HEK293 (cell line): ENCODE measurements around the gene ZSWIM2.
A peak's percentile ranks its signal among the peaks of the same experiment; 100 is the strongest.

Source experiments
- CTCF ChIA-PET: fragments of 350-600 bp; formaldehyde crosslinking; extraction: SDS; loops from one replicate; lab custom pipeline; 2021; ENCODE audit warnings: antibody characterized with exemption; lab: Yijun Ruan, JAX
- POLR2A ChIA-PET: fragments of 300-600 bp; formaldehyde crosslinking; extraction: SDS; loops from one replicate; lab custom pipeline; 2020; ENCODE audit warnings: antibody characterized with exemption, inconsistent platforms; lab: Yijun Ruan, JAX
- H3K27ac ChIP-seq: fragments of 200-500 bp; sonication (Bioruptor generic); 2 replicates; pipeline ENCODE4 v1.5.1; 2014; ENCODE audit warnings: low read depth, low read length, control low read depth, inconsistent platforms; ENCODE audit errors: extremely low read depth
- H3K36me3 ChIP-seq, 2 experiments: fragments of 200-500 bp in 1 of 2; sonication (Bioruptor generic) in 1 of 2; 1 replicate in 1 of 2; 2 replicates in 1 of 2; pipeline ENCODE4 v1.5.1; 2014 to 2017; ENCODE audit warnings: inconsistent platforms in 2 of 2, low read length in 2 of 2; ENCODE audit not compliant: control insufficient read depth in 2 of 2, insufficient read depth in 1 of 2
- H3K4me1 ChIP-seq: fragments of 200-500 bp; sonication (Bioruptor generic); 2 replicates; pipeline ENCODE4 v1.5.1; 2014; ENCODE audit warnings: mild to moderate bottlenecking, low read length, inconsistent platforms; ENCODE audit not compliant: control insufficient read depth, insufficient read depth
- H3K4me3 ChIP-seq: 2 replicates; pipeline ENCODE4 v1.5.1; 2011; ENCODE audit warnings: low read depth, mild to moderate bottlenecking, control low read depth, low read length, moderate library complexity
- H3K9me3 ChIP-seq: fragments of 200-500 bp; sonication (Bioruptor generic); 2 replicates; pipeline ENCODE4 v1.5.1; 2014; ENCODE audit warnings: low read depth, low read length, inconsistent platforms; ENCODE audit not compliant: control insufficient read depth, insufficient read depth
- ATF2 ChIP-seq: fragments of 450-650 bp; formaldehyde crosslinking; IDR thresholded peaks from 2 replicates; pipeline ENCODE4 v1.5.1; 2016; ENCODE audit warnings: missing biosample characterization, missing genetic modification characterization, low read depth
- GFI1B ChIP-seq: fragments of 450-650 bp; formaldehyde crosslinking; IDR thresholded peaks from 2 replicates; pipeline ENCODE4 v1.5.1; 2016; ENCODE audit warnings: missing biosample characterization, missing genetic modification characterization
- GLIS1 ChIP-seq: fragments of 450-650 bp; formaldehyde crosslinking; IDR thresholded peaks from 2 replicates; pipeline ENCODE4 v1.5.1; 2016; ENCODE audit warnings: missing biosample characterization, missing genetic modification characterization
- HOXA7 ChIP-seq: sonication (generic); formaldehyde crosslinking; IDR thresholded peaks from 2 replicates; pipeline ENCODE4 v1.8.1; 2022; ENCODE audit warnings: missing genetic modification reagents, borderline replicate concordance
- SCRT1 ChIP-seq: fragments of 450-650 bp; formaldehyde crosslinking; IDR thresholded peaks from 2 replicates; pipeline ENCODE4 v1.5.1; 2016; ENCODE audit warnings: missing biosample characterization, missing genetic modification characterization, borderline replicate concordance
- SETDB1 ChIP-seq: IDR thresholded peaks from one replicate; pipeline ENCODE4 v1.6.1; 2017; ENCODE audit warnings: mild to moderate bottlenecking, low read length, moderate library complexity, mixed read lengths; ENCODE audit not compliant: insufficient read length
- SP7 ChIP-seq: fragments of 450-650 bp; formaldehyde crosslinking; IDR thresholded peaks from 2 replicates; pipeline ENCODE4 v1.5.1; 2016; ENCODE audit warnings: missing biosample characterization, missing genetic modification characterization
- WT1 ChIP-seq: fragments of 450-650 bp; formaldehyde crosslinking; IDR thresholded peaks from 2 replicates; pipeline ENCODE4 v1.5.1; 2016; ENCODE audit warnings: missing biosample characterization, missing genetic modification characterization
- ZBTB17 ChIP-seq: fragments of 450-650 bp; formaldehyde crosslinking; IDR thresholded peaks from 2 replicates; pipeline ENCODE4 v1.5.1; 2016; ENCODE audit warnings: missing biosample characterization, missing genetic modification characterization
- ZFP3 ChIP-seq: fragments of 450-650 bp; formaldehyde crosslinking; IDR thresholded peaks from 2 replicates; pipeline ENCODE4 v1.5.1; 2016; ENCODE audit warnings: low read depth, missing biosample characterization, missing genetic modification characterization
- ZFP69B ChIP-seq: fragments of 450-650 bp; formaldehyde crosslinking; IDR thresholded peaks from 2 replicates; pipeline ENCODE4 v1.5.1; 2016; ENCODE audit warnings: missing biosample characterization, missing genetic modification characterization
- ZNF10 ChIP-seq: fragments of 450-650 bp; formaldehyde crosslinking; IDR thresholded peaks from 2 replicates; pipeline ENCODE4 v1.5.1; 2017; ENCODE audit warnings: missing biosample characterization, missing genetic modification characterization
- ZNF132 ChIP-seq: fragments of 450-650 bp; formaldehyde crosslinking; IDR thresholded peaks from 2 replicates; pipeline ENCODE4 v1.5.1; 2017; ENCODE audit warnings: missing biosample characterization, missing genetic modification characterization, borderline replicate concordance
- ZNF18 ChIP-seq: fragments of 450-650 bp; formaldehyde crosslinking; IDR thresholded peaks from 2 replicates; pipeline ENCODE4 v1.5.1; 2016; ENCODE audit warnings: missing biosample characterization, missing genetic modification characterization
- ZNF280D ChIP-seq: fragments of 450-650 bp; formaldehyde crosslinking; IDR thresholded peaks from 2 replicates; pipeline ENCODE4 v1.5.1; 2016; ENCODE audit warnings: missing biosample characterization, missing genetic modification characterization
- ZNF341 ChIP-seq: fragments of 450-650 bp; formaldehyde crosslinking; IDR thresholded peaks from 2 replicates; pipeline ENCODE4; 2016; ENCODE audit warnings: low read depth, missing biosample characterization, missing genetic modification characterization
- ZNF354C ChIP-seq: fragments of 450-650 bp; formaldehyde crosslinking; IDR thresholded peaks from 2 replicates; pipeline ENCODE4 v1.5.1; 2016; ENCODE audit warnings: missing biosample characterization, missing genetic modification characterization, low read depth, borderline replicate concordance
- ZNF521 ChIP-seq: fragments of 450-650 bp; formaldehyde crosslinking; IDR thresholded peaks from 2 replicates; pipeline ENCODE4 v1.5.1; 2017; ENCODE audit warnings: missing biosample characterization, mild to moderate bottlenecking, missing genetic modification characterization
- ZNF548 ChIP-seq: fragments of 450-650 bp; formaldehyde crosslinking; IDR thresholded peaks from 2 replicates; pipeline ENCODE4 v1.5.1; 2016; ENCODE audit warnings: missing biosample characterization, missing genetic modification characterization
- ZNF558 ChIP-seq: fragments of 450-650 bp; formaldehyde crosslinking; IDR thresholded peaks from 2 replicates; pipeline ENCODE4 v1.5.1; 2016; ENCODE audit warnings: missing biosample characterization, missing genetic modification characterization
- ZNF610 ChIP-seq: fragments of 450-650 bp; formaldehyde crosslinking; IDR thresholded peaks from 2 replicates; pipeline ENCODE4 v1.5.1; 2016; ENCODE audit warnings: missing biosample characterization, missing genetic modification characterization, borderline replicate concordance
- ZNF621 ChIP-seq: fragments of 450-650 bp; formaldehyde crosslinking; IDR thresholded peaks from 2 replicates; pipeline ENCODE4 v1.5.1; 2017; ENCODE audit warnings: missing biosample characterization, missing genetic modification characterization
- ZNF670 ChIP-seq: fragments of 450-650 bp; formaldehyde crosslinking; IDR thresholded peaks from 2 replicates; pipeline ENCODE4 v1.5.1; 2016; ENCODE audit warnings: missing biosample characterization, missing genetic modification characterization, low read depth
- ZNF76 ChIP-seq: fragments of 450-650 bp; formaldehyde crosslinking; IDR thresholded peaks from 2 replicates; pipeline ENCODE4; 2016; ENCODE audit warnings: low read depth, missing biosample characterization, missing genetic modification characterization, borderline replicate concordance

ZSWIM2 gene

GRCh38 chr2:186882511-186883071 lies 33.6 kb upstream of the ZSWIM2 start:
- Histone ChIP-seq H3K4me1 (no peaks in the 10 kb centered on the region), H3K4me3 (no peak overlapping the region), H3K9me3 (no peaks in the 10 kb centered on the region)
- TF ChIP-seq ZNF610 (tag by site-specific recombination) (no peak), GLIS1 (tag by site-specific recombination) (no peak), SCRT1 (no peak), ZNF341 (tag by site-specific recombination) (no peak), ZNF132 (tag by site-specific recombination) (no peak), ZNF18 (tag by site-specific recombination) (no peak), ATF2 (tag by site-specific recombination) (no peak), ZNF558 (tag by site-specific recombination) (no peak), ZBTB17 (tag by site-specific recombination) (no peak), ZNF521 (tag by site-specific recombination) (no peak), ZFP3 (tag by site-specific recombination) (no peak), ZFP69B (no peak)
- TF ChIP-seq, all 188 proteins: peak for 0
- Histone ChIP-seq H3K36me3 (no peaks in the 10 kb centered on the region), H3K27ac (no peak overlapping the region)
- CTCF ChIA-PET = interaction anchor here (0.7 to 1.8 kb wide), 2 partner anchors 20 to 419 kb away, joined by 3 to 5 read pairs; no protein-coding TSS in a partner anchor
- POLR2A ChIA-PET = no interaction called here

GRCh38 chr2:186881660-186882059 lies 32.7 kb upstream of the ZSWIM2 start:
- Histone ChIP-seq H3K9me3 (no peaks in the 10 kb centered on the region), H3K27ac (no peak overlapping the region), H3K36me3 (no peaks in the 10 kb centered on the region), H3K4me1 (no peaks in the 10 kb centered on the region), H3K4me3 (no peak overlapping the region)
- ChIA-PET POLR2A (no interaction called here), CTCF (no interaction called here)
- TF ChIP-seq ZNF280D (tag by site-specific recombination) = no peak
- TF ChIP-seq ZNF354C (tag by site-specific recombination) = no peak
- peak; percentile 44 for TF ChIP-seq SETDB1

GRCh38 chr2:186879312-186879711 lies 30.3 kb upstream of the ZSWIM2 start:
- TF ChIP-seq SP7 (tag by site-specific recombination) (no peak), ZNF76 (tag by site-specific recombination) (no peak), WT1 (tag by site-specific recombination) (no peak), ZNF10 (no peak), ZNF132 (tag by site-specific recombination) (no peak), ZNF621 (tag by site-specific recombination) (no peak), HOXA7 (CRISPR knock-in tag) (no peak), GFI1B (no peak), ZNF548 (tag by site-specific recombination) (no peak), ZNF670 (tag by site-specific recombination) (no peak)
- no peaks in the 10 kb centered on the region for H3K36me3 ChIP-seq
- POLR2A ChIA-PET = no interaction called here
- CTCF ChIA-PET = interaction anchor here (0.6 to 0.7 kb wide), 2 partner anchors 547 to 620 kb away, joined by 3 read pairs; no protein-coding TSS in a partner anchor
- no peaks in the 10 kb centered on the region for H3K4me1 ChIP-seq
- no peak overlapping the region for H3K27ac ChIP-seq
- no peaks in the 10 kb centered on the region for H3K9me3 ChIP-seq
- H3K4me3 ChIP-seq = no peak overlapping the region
